Dendritic cell treated with granulocyte-macrophage colony-stimulating factor and Interleukin-4, amounts not matched to agents 40 ng/mL and 50 ng/mL, for 4 days (primary cell): Measurements from ENCODE around the gene CGB5.
"Not testable (repeated sequence)": the region's sequence is repeated elsewhere in the genome, so short reads cannot be mapped to it uniquely, and the experiment has no call there.

Experiments
- H3K27ac Mint-ChIP-seq: one replicate; pipeline ENCODE4 v1.8.0; 2022; ENCODE audit warnings: mild to moderate bottlenecking, mixed read lengths
- H3K27me3 Mint-ChIP-seq: one replicate; pipeline ENCODE4 v1.8.0; 2022; ENCODE audit warnings: mild to moderate bottlenecking, mixed read lengths
- H3K36me3 Mint-ChIP-seq: one replicate; pipeline ENCODE4 v1.8.0; 2022; ENCODE audit warnings: low read depth, mixed read lengths
- H3K4me1 Mint-ChIP-seq: one replicate; pipeline ENCODE4 v1.8.0; 2022; ENCODE audit warnings: low read depth, mixed read lengths
- H3K4me3 Mint-ChIP-seq: one replicate; pipeline ENCODE4 v1.8.0; 2022; ENCODE audit warnings: mild to moderate bottlenecking, moderate library complexity, mixed read lengths
- H3K9me3 Mint-ChIP-seq: one replicate; pipeline ENCODE4 v1.8.0; 2022; ENCODE audit warnings: mixed read lengths
- intact Hi-C: fragments of 100-400 bp; cut with micrococcal nuclease; formaldehyde crosslinking; loops from one replicate; pipeline ENCODE4 v1.15.0; 2022

CGB5 gene

GRCh38 chr19:49031642-49032301, 11.9 kb upstream of the CGB5 start, which contains the start of gene CGB2:
Gene CGB2, plus strand, starts transcription at chr19:49031890. Its CDS starts 206 bp downstream, at chr19:49032096.
- H3K27ac Mint-ChIP-seq, intact Hi-C loops, H3K9me3 Mint-ChIP-seq, H3K36me3 Mint-ChIP-seq, H3K4me3 Mint-ChIP-seq, H3K4me1 Mint-ChIP-seq: not testable (repeated sequence)
- H3K27me3 Mint-ChIP-seq = peaks cover 32% of the 10 kb centered on the region

- H3K4me3 Mint-ChIP-seq, H3K36me3 Mint-ChIP-seq, H3K27ac Mint-ChIP-seq, H3K9me3 Mint-ChIP-seq, H3K4me1 Mint-ChIP-seq, intact Hi-C loops: not testable (repeated sequence)
- peaks cover 11% of the 10 kb centered on the region for H3K27me3 Mint-ChIP-seq
Measured at GRCh38 chr19:49036815-49037214, 6.8 kb upstream of the CGB5 start, which contains the start of gene CGB1. Gene CGB1, minus strand, starts transcription at chr19:49036895. Its CDS starts 184 bp downstream, at chr19:49036711.

- intact Hi-C loops, H3K36me3 Mint-ChIP-seq, H3K4me3 Mint-ChIP-seq, H3K4me1 Mint-ChIP-seq, H3K27ac Mint-ChIP-seq, H3K9me3 Mint-ChIP-seq: not testable (repeated sequence)
- peaks cover 11% of the 10 kb centered on the region for H3K27me3 Mint-ChIP-seq
Measured at GRCh38 chr19:49038111-49038510, 5.5 kb upstream of the CGB5 start.

- H3K36me3 Mint-ChIP-seq, H3K4me1 Mint-ChIP-seq, H3K27ac Mint-ChIP-seq, H3K9me3 Mint-ChIP-seq, H3K4me3 Mint-ChIP-seq, intact Hi-C loops: not testable (repeated sequence)
- H3K27me3 Mint-ChIP-seq = peaks cover 11% of the 10 kb centered on the region
Measured at GRCh38 chr19:49038557-49039276, 4.9 kb upstream of the CGB5 start.

GRCh38 chr19:49039736-49040135, 3.9 kb upstream of the CGB5 start:
- H3K4me3 Mint-ChIP-seq, H3K36me3 Mint-ChIP-seq, H3K9me3 Mint-ChIP-seq, H3K27ac Mint-ChIP-seq, H3K4me1 Mint-ChIP-seq, intact Hi-C loops: not testable (repeated sequence)
- H3K27me3 Mint-ChIP-seq = peaks cover 11% of the 10 kb centered on the region

- H3K27me3 Mint-ChIP-seq = peaks cover 12% of the 10 kb centered on the region
- no peak overlapping the region for H3K27ac Mint-ChIP-seq
- intact Hi-C loops = no loop called here
- H3K4me1 Mint-ChIP-seq = no peaks in the 10 kb centered on the region
- H3K36me3 Mint-ChIP-seq = no peaks in the 10 kb centered on the region
- H3K9me3 Mint-ChIP-seq = no peaks in the 10 kb centered on the region
- no peak overlapping the region for H3K4me3 Mint-ChIP-seq
Measured at GRCh38 chr19:49042177-49042576, 1.5 kb upstream of the CGB5 start.

- peaks cover 13% of the 10 kb centered on the region for H3K27me3 Mint-ChIP-seq
- H3K9me3 Mint-ChIP-seq, H3K4me1 Mint-ChIP-seq, H3K4me3 Mint-ChIP-seq, H3K27ac Mint-ChIP-seq, intact Hi-C loops, H3K36me3 Mint-ChIP-seq: not testable (repeated sequence)
Measured at GRCh38 chr19:49042666-49043065, 982 bp upstream of the CGB5 start.

GRCh38 chr19:49049011-49049410, 5.4 kb downstream of the CGB5 start, which contains the start of gene CGB8:
Gene CGB8, minus strand, starts transcription at chr19:49049111. Its CDS starts 372 bp downstream, at chr19:49048739.
- H3K4me3 Mint-ChIP-seq, H3K4me1 Mint-ChIP-seq, intact Hi-C loops, H3K36me3 Mint-ChIP-seq, H3K9me3 Mint-ChIP-seq, H3K27ac Mint-ChIP-seq: not testable (repeated sequence)
- peaks cover 22% of the 10 kb centered on the region for H3K27me3 Mint-ChIP-seq

- H3K36me3 Mint-ChIP-seq, H3K9me3 Mint-ChIP-seq, H3K27ac Mint-ChIP-seq, intact Hi-C loops, H3K4me3 Mint-ChIP-seq, H3K4me1 Mint-ChIP-seq: not testable (repeated sequence)
- peaks cover 27% of the 10 kb centered on the region for H3K27me3 Mint-ChIP-seq
Measured at GRCh38 chr19:49049834-49050233, 6.2 kb downstream of the CGB5 start.

- peaks cover 31% of the 10 kb centered on the region for H3K27me3 Mint-ChIP-seq
- H3K9me3 Mint-ChIP-seq, H3K36me3 Mint-ChIP-seq, intact Hi-C loops, H3K4me1 Mint-ChIP-seq, H3K4me3 Mint-ChIP-seq, H3K27ac Mint-ChIP-seq: not testable (repeated sequence)
Measured at GRCh38 chr19:49050376-49051033, 6.9 kb downstream of the CGB5 start.

GRCh38 chr19:49056101-49056901, 12.7 kb downstream of the CGB5 start:
- intact Hi-C loops = no loop called here
- Mint-ChIP-seq H3K4me3 (peak overlapping the region; percentile 80), H3K27ac (no peak overlapping the region), H3K36me3 (no peaks in the 10 kb centered on the region), H3K4me1 (peaks cover 24% of the 10 kb centered on the region), H3K9me3 (no peaks in the 10 kb centered on the region), H3K27me3 (peaks cover 78% of the 10 kb centered on the region)

- Mint-ChIP-seq H3K4me1 (peaks cover 24% of the 10 kb centered on the region), H3K4me3 (peak overlapping the region; percentile 80), H3K27me3 (peaks cover 86% of the 10 kb centered on the region)
- H3K36me3 Mint-ChIP-seq, H3K27ac Mint-ChIP-seq, intact Hi-C loops, H3K9me3 Mint-ChIP-seq: not testable (repeated sequence)
Measured at GRCh38 chr19:49056902-49057596, 13.4 kb downstream of the CGB5 start.

GRCh38 chr19:49057636-49058234, 14.1 kb downstream of the CGB5 start, which contains the start of gene CGB7:
Gene CGB7, minus strand, starts transcription at chr19:49057749. Its CDS starts 2,374 bp downstream, at chr19:49055375.
- intact Hi-C loops = no loop called here
- peaks cover 24% of the 10 kb centered on the region for H3K4me1 Mint-ChIP-seq
- H3K4me3 Mint-ChIP-seq = peak within 1 kb of the TSS; percentile 80
- peaks cover 89% of the 10 kb centered on the region for H3K27me3 Mint-ChIP-seq
- no peaks in the 10 kb centered on the region for H3K36me3 Mint-ChIP-seq
- H3K27ac Mint-ChIP-seq = no peak within 1 kb of the TSS
- H3K9me3 Mint-ChIP-seq = no peaks in the 10 kb centered on the region
